Neural cell (in vitro differentiated cells): ENCODE data around the gene OXCT1. TPM values are rescaled to one million over a fixed set of nuclear protein-coding genes. Genes with fewer than 3 reads are reported as not detected.

ENCODE experiments used
- H2AFZ ChIP-seq: fragments of 200-600, 300-800 bp; sonication (generic), shearing (Covaris generic); 2 replicates; pipeline ENCODE4 v1.6.0; 2014; ENCODE audit warnings: low read depth, mild to moderate bottlenecking, antibody characterized with exemption, low read length, moderate library complexity
- H3F3A ChIP-seq: fragments of 200-600 bp; shearing (Covaris generic); 2 replicates; pipeline ENCODE4 v1.6.1; 2016; ENCODE audit warnings: mild to moderate bottlenecking, moderate library complexity, mixed read lengths, antibody characterized with exemption, low read length; ENCODE audit not compliant: insufficient read depth, poor library complexity, severe bottlenecking
- H3K27ac ChIP-seq: fragments of 200-600, 300-800 bp; sonication (generic), shearing (Covaris generic); 2 replicates; pipeline ENCODE4 v1.5.1; 2014; ENCODE audit warnings: mild to moderate bottlenecking, low read length, moderate library complexity
- H3K27me3 ChIP-seq: fragments of 300-800, 200-600 bp; sonication (generic), shearing (Covaris generic); 2 replicates; pipeline ENCODE4 v1.6.0; 2014; ENCODE audit warnings: mild to moderate bottlenecking, low read depth, low read length, moderate library complexity; ENCODE audit not compliant: insufficient read depth
- H3K36me3 ChIP-seq: fragments of 300-800, 200-600 bp; sonication (generic), shearing (Covaris generic); 2 replicates; pipeline ENCODE4 v1.5.1; 2014; ENCODE audit warnings: mild to moderate bottlenecking, antibody characterized with exemption, low read length, moderate library complexity; ENCODE audit not compliant: insufficient read depth
- H3K4me2 ChIP-seq: fragments of 300-800, 200-600 bp; sonication (generic), shearing (Covaris generic); 2 replicates; pipeline ENCODE4 v1.6.0; 2014; ENCODE audit warnings: mild to moderate bottlenecking, low read length
- H3K4me3 ChIP-seq: fragments of 300-800, 200-600 bp; sonication (generic), shearing (Covaris generic); 2 replicates; pipeline ENCODE4 v1.5.1; 2014; ENCODE audit warnings: mild to moderate bottlenecking, low read length, moderate library complexity
- H3K79me2 ChIP-seq: fragments of 200-600 bp; shearing (Covaris generic); replicated peaks from 2 replicates; pipeline ENCODE4 v1.6.0; 2014; ENCODE audit warnings: mild to moderate bottlenecking, low read length, moderate library complexity; ENCODE audit not compliant: insufficient read depth
- H3K9ac ChIP-seq: fragments of 300-800, 200-600 bp; sonication (generic), shearing (Covaris generic); 2 replicates; pipeline ENCODE4 v1.6.1; 2016; ENCODE audit warnings: mild to moderate bottlenecking, low read length, mixed read lengths
- H3K9me2 ChIP-seq: fragments of 200-600 bp; shearing (Covaris generic); 2 replicates; pipeline ENCODE4 v1.6.1; 2016; ENCODE audit warnings: mild to moderate bottlenecking, low read length, mixed read lengths; ENCODE audit not compliant: insufficient read depth
- H3K9me3 ChIP-seq: fragments of 200-600, 300-800 bp; sonication (generic), shearing (Covaris generic); 2 replicates; pipeline ENCODE4 v1.6.1; 2016; ENCODE audit warnings: mild to moderate bottlenecking, mixed run types, low read length, moderate library complexity, mixed read lengths
- H4K20me1 ChIP-seq: fragments of 200-600 bp; shearing (Covaris generic); 2 replicates; pipeline ENCODE4 v1.6.1; 2016; ENCODE audit warnings: mild to moderate bottlenecking, mixed run types; ENCODE audit not compliant: insufficient read depth
- CTCF ChIP-seq: fragments of 450-650 bp; IDR thresholded peaks from 2 replicates; pipeline ENCODE4 v1.5.1; 2014; ENCODE audit warnings: antibody characterized with exemption, mild to moderate bottlenecking, moderate library complexity; ENCODE audit not compliant: poor library complexity, severe bottlenecking
- EP300 ChIP-seq: fragments of 450-650 bp; conservative IDR thresholded peaks from 2 replicates; pipeline ENCODE4 v1.6.1; 2014; ENCODE audit warnings: antibody characterized with exemption, mild to moderate bottlenecking, moderate library complexity; ENCODE audit not compliant: poor library complexity, severe bottlenecking
- EZH2 ChIP-seq: fragments of 200-600, 300-800 bp; shearing (Covaris generic), sonication (generic); IDR thresholded peaks from 2 replicates; pipeline ENCODE4 v1.6.1; 2014; ENCODE audit warnings: antibody characterized with exemption, low read length, borderline replicate concordance, mild to moderate bottlenecking; ENCODE audit not compliant: insufficient read depth, poor library complexity, severe bottlenecking
- MXI1 ChIP-seq: fragments of 450-650 bp; conservative IDR thresholded peaks from 2 replicates; pipeline ENCODE4 v1.6.1; 2014; ENCODE audit warnings: antibody characterized with exemption, mild to moderate bottlenecking; ENCODE audit not compliant: poor library complexity, severe bottlenecking
- POLR2AphosphoS5 ChIP-seq: IDR thresholded peaks from 2 replicates; pipeline ENCODE4 v1.6.1; 2012
- RAD21 ChIP-seq: fragments of 450-650 bp; conservative IDR thresholded peaks from 2 replicates; pipeline ENCODE4 v1.6.1; 2014; ENCODE audit warnings: antibody characterized with exemption, mild to moderate bottlenecking, moderate library complexity
- SMC3 ChIP-seq: fragments of 450-650 bp; conservative IDR thresholded peaks from 2 replicates; pipeline ENCODE4 v1.6.1; 2014; ENCODE audit warnings: antibody characterized with exemption, mild to moderate bottlenecking, moderate library complexity; ENCODE audit not compliant: poor library complexity
- TAF1 ChIP-seq: IDR thresholded peaks from 2 replicates; pipeline ENCODE4 v1.6.1; 2012; ENCODE audit warnings: low read depth
- polyA minus RNA-seq: library from RNA; depleted of rRNA, polyadenylated mRNA; stranded (reverse); fragments of >200 nt; gene quantifications from 2 replicates; pipeline ENCODE4 v1.2.3, GENCODE V29; 2014
- polyA plus RNA-seq: library from polyadenylated mRNA; depleted of rRNA; stranded (reverse); fragments of >200 nt; gene quantifications from 2 replicates; pipeline ENCODE4 v1.2.3, GENCODE V29; 2014
- TF ChIP-seq, protein P1 (sequence below): IDR thresholded peaks from 2 replicates; pipeline ENCODE4 v1.6.1; 2012; ENCODE audit warnings: borderline replicate concordance

The OXCT1 gene
- polyA plus RNA-seq (85.3 and 90.5 TPM in 2 replicates), polyA minus RNA-seq (74.0 and 82.3 TPM in 2 replicates)

- Histone ChIP-seq H4K20me1 (no peaks in the 10 kb centered on the region), H3K9ac (peak within 1 kb of the TSS; percentile 86), H3K4me3 (peak within 1 kb of the TSS; percentile 86), H3K36me3 (no peaks in the 10 kb centered on the region), H3K27ac (peak within 1 kb of the TSS; percentile 84), H3K27me3 (no peaks in the 10 kb centered on the region), H3K79me2 (no peaks in the 10 kb centered on the region), H3F3A (peaks cover 6% of the 10 kb centered on the region), H3K9me3 (no peaks in the 10 kb centered on the region), H3K9me2 (no peaks in the 10 kb centered on the region), H3K4me2 (peak within 1 kb of the TSS; percentile 67), H2AFZ (peak within 1 kb of the TSS; percentile 90)
- peak; percentile 31 for TF ChIP-seq EP300
- TF ChIP-seq SMC3: peak; percentile 26
- peak; percentile 87 for TF ChIP-seq TAF1
- TF ChIP-seq CTCF: no peak
- TF ChIP-seq POLR2AphosphoS5: peak; percentile 93
- TF ChIP-seq, protein P1, sequence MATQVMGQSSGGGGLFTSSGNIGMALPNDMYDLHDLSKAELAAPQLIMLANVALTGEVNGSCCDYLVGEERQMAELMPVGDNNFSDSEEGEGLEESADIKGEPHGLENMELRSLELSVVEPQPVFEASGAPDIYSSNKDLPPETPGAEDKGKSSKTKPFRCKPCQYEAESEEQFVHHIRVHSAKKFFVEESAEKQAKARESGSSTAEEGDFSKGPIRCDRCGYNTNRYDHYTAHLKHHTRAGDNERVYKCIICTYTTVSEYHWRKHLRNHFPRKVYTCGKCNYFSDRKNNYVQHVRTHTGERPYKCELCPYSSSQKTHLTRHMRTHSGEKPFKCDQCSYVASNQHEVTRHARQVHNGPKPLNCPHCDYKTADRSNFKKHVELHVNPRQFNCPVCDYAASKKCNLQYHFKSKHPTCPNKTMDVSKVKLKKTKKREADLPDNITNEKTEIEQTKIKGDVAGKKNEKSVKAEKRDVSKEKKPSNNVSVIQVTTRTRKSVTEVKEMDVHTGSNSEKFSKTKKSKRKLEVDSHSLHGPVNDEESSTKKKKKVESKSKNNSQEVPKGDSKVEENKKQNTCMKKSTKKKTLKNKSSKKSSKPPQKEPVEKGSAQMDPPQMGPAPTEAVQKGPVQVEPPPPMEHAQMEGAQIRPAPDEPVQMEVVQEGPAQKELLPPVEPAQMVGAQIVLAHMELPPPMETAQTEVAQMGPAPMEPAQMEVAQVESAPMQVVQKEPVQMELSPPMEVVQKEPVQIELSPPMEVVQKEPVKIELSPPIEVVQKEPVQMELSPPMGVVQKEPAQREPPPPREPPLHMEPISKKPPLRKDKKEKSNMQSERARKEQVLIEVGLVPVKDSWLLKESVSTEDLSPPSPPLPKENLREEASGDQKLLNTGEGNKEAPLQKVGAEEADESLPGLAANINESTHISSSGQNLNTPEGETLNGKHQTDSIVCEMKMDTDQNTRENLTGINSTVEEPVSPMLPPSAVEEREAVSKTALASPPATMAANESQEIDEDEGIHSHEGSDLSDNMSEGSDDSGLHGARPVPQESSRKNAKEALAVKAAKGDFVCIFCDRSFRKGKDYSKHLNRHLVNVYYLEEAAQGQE: peak; percentile 82
- TF ChIP-seq MXI1: peak; percentile 71
- TF ChIP-seq RAD21: no peak
These were observed at the start of gene OXCT1 for GRCh38 chr5:41869724-41870626. OXCT1 (minus strand) TSS chr5:41870425; CDS start chr5:41870358, 67 bp downstream.

GRCh38 chr5:41918105-41918504 is 47.9 kb upstream of the OXCT1 start:
- H4K20me1 ChIP-seq: no peaks in the 10 kb centered on the region
- H3K27me3 ChIP-seq: no peaks in the 10 kb centered on the region
- H3K9ac ChIP-seq: no peak overlapping the region
- no peaks in the 10 kb centered on the region for H3K79me2 ChIP-seq
- no peak overlapping the region for H3K4me3 ChIP-seq
- H3K9me2 ChIP-seq: no peaks in the 10 kb centered on the region
- H3K36me3 ChIP-seq: no peaks in the 10 kb centered on the region
- TF ChIP-seq SMC3 (no peak), POLR2AphosphoS5 (no peak), EZH2 (no peak), EP300 (no peak), RAD21 (no peak), TAF1 (no peak), MXI1 (no peak), CTCF (no peak)
- TF ChIP-seq, protein P1: no peak
- no peaks in the 10 kb centered on the region for H3F3A ChIP-seq
- no peaks in the 10 kb centered on the region for H3K9me3 ChIP-seq
- H3K27ac ChIP-seq: no peak overlapping the region
- H3K4me2 ChIP-seq: no peak overlapping the region
- no peak overlapping the region for H2AFZ ChIP-seq
